NAMALWA (cell line): Measurements from ENCODE around the gene UTRN.

Experiments used
- DNase-seq: peaks from one replicate; pipeline ENCODE4 v3.0.0-alpha.2; 2015; ENCODE audit warnings: low spot score

UTRN gene

DNA sequence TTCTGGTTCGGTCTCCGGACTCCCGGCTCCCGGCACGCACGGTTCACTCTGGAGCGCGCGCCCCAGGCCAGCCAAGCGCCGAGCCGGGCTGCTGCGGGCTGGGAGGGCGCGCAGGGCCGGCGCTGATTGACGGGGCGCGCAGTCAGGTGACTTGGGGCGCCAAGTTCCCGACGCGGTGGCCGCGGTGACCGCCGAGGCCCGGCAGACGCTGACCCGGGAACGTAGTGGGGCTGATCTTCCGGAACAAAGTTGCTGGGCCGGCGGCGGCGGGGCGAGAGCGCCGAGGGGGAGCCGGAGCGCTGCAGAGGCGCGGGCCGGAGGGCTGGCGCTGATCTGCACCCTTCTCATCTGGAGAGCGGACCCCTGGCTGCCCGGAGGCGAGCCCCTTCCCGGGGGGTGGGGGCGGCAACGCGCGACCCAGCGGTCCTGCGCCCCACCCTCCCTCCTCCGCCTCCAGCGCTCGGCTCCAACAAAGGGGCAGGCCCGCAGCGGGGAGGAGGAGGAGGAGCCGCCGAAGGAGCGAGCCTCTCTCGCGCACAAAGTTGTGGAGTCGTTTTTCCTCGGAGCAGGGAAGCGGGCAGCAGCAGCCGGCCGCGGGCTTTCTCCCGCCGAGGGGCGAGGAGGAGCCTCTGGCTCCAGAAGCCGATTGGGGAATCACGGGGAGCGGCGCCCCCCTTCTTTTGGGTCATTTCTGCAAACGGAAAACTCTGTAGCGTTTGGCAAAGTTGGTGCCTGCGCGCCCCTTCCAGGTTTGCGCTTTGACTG, at the start of gene UTRN:
Gene UTRN, plus strand, starts transcription at position 553 of the 765 bp plus-strand sequence. CDS start 6,494 bp downstream, outside the sequence.
- no peak for DNase-seq

DNA sequence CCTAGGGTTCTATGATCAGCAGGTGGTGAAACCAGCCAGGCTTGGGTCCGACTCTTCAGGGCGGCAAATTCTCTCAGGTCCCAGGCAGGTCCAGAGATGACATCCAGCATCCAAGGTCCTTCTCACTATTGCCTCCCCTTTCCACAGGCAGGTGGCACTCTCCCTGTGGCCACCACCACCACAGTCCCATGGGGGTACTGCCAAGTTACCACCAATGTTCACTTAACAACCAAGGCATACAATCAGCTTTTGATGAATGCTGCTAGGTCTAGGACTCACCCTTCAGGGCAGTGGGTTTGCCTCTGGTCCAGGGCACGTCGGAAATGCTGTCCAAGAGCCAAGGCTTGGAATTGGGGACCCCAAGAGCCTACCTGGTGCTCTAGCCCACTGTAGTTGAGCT, 40.4 kb upstream of the UTRN start:
- DNase-seq: no peak

DNA sequence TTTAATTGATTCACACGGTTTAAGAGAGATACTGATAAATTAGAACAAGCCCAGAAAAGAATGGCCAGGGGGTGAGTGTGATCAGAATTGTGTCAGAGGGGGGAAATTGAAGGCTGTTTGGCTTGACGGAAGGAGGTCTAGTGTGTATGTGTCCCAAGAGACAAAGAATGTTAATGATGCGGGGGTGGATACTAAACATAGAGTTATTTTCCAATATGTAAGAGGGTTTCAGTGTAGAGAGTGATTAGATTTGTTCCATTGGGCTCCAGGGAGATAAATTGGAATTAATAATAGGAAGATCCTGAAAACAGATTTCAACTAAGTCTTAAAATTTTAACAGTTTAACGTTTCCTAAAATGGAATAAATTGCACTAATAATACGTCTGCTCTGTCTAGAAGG, 38.1 kb upstream of the UTRN start:
- DNase-seq: no peak

DNA sequence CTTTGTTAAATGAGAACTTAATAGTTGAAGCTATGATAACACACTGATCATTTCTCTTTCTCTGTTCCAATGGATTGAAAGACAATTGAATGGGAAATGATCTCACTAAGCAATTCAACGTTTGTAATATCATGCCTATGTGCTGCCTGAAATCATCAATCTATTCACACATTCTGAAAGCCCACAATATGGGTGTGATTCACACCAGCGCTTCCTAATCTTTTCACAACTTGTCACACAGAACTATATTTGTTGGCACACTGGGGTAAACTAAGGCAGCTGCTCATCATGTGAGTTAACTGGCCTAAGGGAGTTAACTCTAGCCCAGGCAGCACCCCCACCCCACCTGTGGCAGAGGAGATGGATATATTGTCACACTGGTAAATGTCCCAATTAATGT, 37.1 kb upstream of the UTRN start:
- no peak for DNase-seq

DNA sequence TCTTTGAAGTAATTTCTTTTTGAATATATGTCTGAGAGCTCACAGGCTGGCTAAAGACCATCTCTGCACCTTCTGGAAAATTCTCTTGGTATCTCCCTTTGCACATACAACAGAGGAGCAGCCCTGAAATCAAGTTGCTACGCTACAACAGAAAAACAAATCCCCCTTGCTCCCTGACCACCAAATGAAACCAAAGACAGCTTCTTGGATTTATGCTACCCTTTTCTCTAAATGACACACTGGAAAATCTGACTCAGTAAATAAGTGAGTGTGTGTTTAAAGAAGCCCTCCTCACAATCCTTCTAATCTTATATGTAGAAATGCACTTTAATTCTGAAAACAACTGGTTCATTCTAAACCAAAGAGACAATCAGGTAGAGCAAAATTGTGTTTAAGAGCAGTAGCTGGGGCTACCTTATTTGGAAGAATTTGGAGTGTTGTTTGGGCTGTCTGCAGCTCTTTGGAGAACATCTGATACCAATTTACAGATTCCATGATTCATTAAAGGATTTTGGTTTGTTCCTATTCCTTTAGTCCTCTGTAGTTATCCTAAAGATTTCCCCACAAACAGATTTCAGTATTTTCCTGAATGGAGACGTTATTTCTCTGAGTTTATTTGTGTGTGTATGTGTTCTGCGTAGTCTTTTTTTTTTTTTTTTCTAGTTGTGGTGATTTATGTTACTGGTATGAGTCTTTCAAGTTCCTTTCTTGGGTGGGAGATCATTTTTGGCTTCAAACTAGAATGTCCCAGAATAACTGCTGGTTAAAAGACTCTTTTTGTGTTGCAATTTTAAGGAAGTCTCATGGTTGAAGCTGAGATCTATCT, 36.4 kb upstream of the UTRN start:
- no peak for DNase-seq

DNA sequence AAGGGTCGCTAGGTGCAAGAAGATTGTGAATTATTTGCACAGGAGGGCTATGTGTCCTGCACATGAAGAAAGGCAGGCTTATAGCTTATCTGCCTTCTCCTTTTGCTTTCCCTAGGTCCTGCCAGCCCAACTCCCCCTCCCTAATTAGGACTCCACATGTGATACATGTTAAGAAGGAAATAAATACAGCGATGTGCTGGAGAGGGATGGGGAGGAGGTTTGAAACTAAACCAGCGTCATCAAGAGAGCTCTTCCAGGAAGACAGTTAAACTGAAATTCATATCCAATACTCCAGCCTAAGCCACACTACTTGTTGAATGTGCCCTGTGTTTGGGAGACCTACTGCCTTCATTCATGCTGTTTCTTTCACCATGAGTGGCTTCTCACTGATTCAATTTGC, 34.9 kb upstream of the UTRN start:
- no peak for DNase-seq

DNA sequence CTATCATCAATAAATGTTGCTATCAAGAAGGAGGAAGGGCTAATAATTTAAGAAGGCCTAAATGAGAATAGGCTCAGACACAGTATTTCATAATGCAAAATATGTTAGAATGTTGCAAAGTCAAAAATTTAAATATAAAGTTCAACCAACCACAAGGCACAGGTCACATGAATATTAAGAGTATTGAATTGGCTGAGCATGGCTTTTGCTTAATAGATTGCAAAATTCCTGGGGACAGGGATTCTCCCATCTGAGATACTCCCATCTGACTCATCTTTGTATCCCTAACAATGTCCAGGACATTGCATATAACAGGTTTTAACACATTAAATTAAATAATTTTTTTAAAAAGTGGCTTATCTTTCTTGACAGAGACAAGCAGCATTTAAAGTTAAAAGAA, 32.9 kb upstream of the UTRN start:
- no peak for DNase-seq

DNA sequence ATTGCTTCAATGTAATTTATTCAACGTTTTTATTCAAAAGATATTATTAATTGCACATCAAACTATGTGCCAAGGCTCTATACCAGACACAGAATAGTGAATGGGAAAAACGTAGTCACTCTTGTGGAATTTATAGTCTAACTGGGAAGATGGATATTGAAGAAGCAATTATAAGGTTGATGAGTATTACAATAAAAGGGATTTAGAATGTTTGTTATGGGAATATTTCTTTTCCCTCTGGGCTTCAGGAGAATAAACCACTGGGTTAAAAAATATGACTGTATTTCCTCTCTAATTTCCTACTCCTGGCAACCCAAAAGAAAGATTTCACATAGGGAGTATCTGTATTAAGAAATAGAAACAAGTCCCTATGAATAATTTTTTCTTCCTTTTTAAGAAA, 25.1 kb upstream of the UTRN start:
- no peak for DNase-seq

DNA sequence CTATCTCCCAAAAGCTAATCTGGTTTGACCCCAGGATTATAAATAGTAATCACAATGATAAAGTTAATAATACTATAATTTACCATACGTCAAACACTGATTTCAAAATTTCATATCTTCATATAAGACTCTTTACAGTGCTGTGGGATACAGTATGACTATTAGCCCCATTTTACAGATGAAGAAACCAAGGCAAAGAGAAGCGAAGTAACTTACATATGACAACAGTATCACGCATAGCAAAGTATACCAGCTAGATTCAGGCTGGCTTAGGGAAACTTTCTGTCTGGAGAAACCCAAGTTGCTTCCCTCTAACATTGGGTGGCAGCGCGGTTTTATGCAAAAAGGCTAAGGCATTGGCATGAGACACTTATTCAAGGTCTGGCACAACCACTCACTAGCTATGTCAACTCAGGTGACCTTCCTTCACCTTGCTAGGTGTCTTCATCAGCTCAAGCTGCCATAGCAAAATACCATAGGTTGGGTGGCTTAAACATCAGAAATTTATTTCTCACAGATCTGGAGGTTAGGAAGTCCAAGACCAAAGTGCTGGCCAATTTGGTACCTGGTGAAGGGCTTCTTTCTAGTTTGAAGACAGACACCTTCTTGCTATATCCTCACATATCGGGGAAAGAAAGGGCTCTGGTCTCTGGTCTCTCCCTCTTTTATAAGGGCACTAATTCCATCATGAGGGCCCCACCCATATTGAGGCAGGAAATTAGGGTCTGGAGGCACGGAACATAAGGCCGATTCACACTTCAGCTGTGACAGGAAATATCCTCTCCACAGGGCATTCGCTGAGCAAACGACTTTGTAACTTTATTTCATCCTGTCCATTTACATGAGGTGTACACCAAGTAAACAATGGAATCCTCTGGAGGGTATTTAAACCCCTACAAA, 22.4 kb upstream of the UTRN start:
- no peak for DNase-seq

DNA sequence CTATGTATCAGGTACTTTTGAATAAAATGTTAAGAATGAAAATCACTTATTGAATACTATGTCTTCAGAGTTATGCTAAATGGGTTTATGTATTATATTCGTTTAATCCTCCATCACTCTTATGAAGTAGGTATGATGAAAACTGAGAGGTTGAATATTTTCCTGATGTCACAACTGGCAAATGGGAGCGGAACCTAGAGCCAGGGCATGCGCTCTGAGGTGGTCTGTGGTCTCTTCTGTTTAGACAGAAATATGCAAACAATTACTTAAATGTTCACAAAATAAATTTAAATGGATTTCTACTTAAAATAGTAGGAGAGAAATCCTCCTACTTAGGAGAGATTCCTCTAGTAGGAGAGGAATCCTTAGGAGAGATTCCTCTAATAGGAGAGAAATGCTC, 21.3 kb upstream of the UTRN start:
- DNase-seq: no peak

DNA sequence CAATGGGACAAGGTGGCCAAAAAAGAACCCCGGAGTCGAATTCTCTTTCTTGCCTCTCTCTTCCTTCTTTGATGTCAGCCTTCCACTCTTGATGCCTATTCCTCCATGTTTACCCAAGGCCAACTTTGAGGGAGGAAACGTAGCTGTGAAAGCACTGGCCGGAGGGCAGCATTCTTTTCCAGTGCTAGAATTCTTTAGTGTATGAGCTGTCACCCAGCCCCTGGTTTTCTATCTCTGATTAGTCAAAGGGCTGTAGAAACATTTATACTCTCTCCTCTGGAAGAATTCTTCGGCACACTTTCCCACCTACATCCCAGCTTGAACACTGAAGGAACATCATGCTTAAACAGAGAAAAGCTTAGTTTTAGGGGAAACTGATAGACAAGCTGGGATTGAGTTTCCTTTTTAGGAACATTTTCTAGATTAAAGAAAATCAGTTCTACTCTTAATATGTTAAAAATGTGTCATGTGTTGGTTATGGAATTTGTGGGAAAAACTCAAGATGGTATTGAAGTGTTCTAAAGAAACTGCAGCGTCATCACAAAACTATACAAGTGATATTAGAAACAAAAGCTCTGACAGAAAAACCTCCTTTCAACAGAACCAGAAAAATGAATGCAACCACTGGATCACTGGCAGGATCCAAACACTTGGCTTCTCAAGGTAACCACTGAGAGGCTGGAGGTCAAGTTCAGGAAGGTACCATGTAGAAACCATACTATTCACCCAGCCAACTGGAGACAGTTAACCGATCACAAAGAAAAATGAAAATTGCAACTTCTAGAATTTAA, 20.7 kb upstream of the UTRN start:
- no peak for DNase-seq

DNA sequence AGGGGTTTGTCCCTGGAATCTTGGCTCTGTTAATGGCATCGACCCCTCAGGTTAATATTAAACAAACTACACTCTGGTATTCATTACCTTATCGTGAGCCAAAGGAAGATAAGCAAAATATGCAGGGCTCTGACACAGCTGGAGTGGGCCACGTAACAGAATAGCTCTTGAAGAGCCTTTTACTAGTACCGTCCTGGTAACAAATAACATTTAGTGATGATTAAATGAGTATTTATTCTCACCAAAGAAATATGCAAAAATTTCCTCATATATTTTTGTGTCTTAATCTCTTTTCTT, 20.1 kb upstream of the UTRN start:
- no peak for DNase-seq

DNA sequence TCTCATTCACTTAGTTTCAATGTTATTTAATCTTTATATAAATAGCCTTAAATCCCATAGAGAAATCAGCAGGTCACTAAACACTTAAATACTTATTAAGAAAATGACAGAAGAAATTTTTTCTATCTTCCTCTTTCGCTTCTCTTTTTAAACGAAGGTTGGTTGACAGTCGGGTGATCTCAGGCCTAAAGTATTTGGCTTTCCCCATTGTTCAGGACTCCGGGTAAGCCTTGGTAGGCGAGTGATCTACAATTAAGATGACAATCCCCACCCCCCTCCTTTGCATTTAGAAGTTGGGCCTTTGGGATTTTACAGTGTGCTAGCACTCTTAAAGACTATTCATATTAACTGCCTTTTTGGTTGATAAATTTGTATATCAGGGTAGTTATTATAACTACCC, 19.7 kb upstream of the UTRN start:
- DNase-seq: peak; percentile 69

DNA sequence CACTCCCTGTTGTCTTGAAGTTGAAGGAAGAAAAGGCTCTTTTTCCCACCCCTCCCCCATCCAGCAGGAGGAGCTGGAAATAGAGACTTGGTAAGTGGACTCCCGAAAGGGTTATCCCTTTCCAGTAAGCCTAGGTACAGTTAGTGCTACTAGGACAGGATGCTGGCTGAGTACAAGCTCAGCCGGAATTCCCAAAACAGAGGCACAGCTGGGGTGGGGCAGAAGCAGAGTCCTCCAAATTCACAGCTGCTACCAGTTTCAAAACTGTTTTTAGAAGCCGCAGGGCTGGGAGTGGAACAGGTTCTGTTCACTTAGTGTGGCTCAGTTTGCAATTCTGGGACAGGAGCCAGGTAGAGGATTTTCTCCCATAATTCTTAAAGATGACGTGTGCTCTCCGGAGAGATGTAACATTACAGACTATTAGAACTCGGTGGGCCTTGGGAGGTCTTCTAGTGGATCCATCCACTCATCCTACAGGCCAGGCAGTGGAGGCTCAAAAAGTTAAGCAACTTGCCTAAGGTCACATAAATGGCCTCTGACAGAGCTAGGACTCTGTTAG, 19.0 kb upstream of the UTRN start:
- DNase-seq: no peak

DNA sequence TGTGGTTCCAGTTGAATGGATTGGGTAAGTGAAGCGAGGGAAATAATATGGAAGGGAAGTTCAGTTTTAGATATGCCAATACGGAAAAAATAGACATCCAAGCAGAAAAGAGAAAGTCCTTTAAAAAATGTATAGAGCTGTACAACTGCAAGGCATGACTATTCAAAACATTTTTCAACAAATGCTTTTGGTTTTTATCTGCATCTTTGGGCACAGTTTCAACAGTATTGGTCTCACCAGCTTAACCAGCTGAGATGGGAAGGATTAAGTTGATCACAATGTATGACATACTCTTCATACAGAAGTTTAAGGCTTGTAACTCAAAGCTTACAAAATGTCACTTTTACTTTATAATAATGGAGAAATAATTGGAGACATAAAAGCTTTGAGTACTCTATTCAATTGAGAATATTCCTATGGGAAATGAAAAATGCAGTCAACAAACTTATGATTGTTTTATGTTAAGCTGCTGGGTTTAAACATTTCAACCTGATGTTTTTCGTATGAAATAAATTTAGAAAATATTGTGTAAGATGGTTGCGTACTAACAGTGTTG, 16.3 kb upstream of the UTRN start:
- DNase-seq: no peak

DNA sequence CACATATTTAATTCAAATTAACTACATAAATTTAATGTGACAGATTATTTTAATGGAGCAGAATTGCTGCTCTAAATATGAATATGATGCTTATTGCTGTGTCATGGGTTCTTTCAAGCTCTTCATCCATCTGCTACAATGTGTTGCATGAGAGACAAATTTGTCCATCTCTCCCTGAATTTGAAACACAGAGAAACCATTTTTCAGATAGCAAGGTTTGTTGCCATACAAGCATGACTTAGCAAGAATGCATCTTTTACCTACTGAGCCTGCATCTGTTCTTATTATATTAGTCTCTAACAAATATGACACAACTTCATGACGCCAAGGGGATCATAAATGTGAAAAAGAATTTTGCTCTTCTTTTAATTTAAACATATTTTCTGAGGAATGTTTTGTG, 8.0 kb upstream of the UTRN start:
- no peak for DNase-seq

DNA sequence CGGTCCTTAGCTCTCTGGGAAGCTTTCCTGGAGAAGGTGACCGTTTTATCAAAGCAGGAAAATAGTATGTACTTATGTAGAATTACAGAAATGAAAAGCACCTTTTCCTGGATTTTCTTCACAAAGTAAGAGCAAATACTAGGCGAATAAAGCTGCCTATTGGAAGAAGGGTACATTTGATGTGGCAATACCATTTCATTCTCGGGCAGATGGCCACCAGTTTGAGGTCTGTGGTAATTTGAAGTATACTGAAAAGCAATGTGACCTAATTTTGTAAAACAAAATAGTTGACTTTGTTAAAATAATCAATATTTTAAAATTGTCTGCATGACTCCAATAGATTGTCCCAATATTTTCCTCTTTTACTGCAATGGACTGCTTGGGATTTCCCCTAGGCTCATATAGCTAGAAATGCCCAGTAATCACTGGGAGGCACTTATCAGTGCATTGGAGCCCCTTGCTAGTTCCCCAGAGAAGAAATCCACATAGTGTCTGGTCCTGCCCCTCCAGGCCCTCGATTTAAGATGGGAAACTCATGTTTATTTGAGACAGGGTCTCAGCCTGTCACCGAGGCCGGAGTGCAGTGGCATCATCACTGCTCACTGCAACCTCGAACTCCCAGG, 7.4 kb upstream of the UTRN start:
- no peak for DNase-seq

DNA sequence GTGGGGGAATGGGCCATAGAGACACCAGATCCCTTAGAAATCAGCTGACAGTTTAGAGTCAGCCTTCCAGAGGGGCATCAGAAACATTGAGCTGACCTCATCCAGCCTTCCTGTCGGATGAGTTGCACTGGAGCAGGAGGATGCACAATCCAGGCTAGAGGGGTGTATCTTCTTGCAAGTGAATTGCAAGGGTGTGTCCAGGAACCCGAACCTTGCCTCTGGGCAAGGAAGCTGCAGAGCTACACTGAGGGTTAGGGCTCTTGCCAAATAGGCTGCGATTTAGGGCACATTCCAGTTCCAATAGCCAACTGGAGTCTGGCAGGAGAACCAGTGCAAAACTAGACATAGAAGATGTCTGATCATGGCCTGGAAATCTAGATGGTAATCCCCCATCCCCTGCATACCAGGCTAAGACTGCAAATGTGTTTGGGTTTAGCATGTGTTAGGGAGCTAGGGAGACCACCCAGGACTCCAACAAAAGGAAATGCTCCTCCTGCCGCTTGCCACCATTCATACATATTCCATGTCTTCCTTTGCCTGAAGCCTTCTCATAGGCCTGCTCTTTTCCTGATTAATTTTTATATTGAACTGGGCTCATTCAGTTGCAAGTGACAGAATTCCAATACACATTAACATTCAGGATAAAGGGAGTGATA, 6.3 kb upstream of the UTRN start:
- no peak for DNase-seq

DNA sequence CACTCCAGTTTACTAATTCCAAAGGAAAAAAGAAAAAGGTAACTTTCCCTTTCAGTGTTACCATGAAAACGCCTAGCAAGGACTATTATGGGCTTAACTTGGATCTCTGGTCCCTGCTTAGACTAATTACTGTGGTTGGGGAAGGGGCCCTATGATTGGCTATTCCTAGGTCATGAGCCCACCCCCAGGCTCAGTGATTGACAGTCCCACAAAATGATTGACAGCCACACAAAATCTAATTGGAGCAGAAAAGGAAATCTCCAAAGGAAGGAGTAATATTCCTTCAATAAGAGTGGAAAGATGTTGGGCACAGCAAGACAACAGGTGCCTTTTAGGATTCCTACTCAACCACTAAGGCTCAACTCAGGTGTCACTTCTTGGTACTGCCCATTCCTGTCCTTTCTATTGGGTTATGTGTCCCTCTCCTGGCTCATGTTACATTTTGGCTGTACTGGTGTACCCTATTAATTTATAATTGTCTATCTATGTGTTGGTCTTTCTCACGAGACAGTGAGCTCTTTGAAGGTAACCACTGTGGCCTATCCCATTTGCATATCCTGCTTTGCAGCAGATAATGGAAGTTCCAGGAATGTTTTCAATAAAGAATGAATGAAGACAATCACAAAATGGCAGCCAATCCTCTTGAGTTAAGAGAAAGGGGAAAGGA, 5.5 kb upstream of the UTRN start:
- DNase-seq: no peak
